Measurements from ENCODE around the gene FHOD3.

FHOD3 gene

DNA sequence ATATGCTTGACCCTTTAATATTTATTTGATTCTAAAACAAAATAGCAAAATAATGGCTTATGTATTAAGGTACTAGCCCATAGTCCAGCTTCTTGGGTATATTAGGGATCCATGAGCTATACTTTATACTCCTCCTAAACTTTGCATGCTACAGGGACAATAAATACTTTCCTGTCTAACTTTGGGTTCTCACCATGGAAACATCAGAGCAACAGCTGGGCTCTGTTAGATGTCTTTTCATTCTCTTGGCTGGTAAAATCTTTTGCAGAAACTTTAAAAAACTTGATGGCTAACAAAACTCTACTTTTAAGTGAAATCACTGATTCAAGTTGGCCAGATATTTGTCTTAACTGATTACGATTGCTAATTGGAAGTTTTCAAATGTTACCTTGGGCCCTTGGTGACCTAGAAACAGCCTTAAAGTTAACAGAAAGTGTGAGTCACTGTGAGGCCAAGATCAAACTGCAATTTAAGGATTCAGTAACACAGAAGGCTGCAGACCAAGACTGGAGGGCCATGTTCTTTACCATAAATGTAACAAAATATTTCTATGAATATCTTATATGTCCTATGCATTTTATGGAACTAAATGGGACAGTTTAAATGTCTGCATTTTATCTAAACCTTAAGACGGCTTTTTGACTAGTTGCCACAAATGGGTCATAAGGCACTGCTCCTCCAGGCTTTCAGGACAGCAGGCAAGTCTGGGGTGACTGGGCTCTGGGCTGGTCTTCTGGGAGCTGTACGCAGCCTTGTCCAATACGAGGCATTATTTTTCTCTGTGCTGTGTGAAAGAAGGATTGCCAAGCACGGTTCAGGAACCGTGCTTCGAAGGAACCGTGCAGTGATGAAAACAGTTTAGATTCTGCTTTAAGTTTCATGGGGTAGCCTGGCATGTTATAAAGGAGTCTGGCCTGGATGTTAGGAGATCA is 342.8 kb downstream of the FHOD3 start:
- no peak for DNase-seq

DNA sequence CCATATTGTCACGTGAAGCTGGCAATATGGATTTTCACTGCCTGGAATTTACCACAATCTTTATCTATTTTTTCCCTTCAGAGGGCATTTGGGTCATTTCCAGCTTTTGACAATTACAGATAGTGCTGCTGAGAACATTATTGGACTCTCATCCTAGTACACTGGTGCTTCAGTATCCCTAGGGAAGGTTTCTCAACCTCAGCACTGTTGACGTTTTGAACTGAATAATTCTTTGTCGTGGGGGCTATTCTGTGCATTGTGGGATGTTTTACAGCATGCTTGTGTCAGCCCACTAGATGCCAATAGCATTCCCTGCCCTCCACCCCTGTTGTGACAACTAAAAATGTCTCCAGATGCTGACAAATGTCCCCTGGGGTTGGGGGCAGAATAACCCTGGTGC is 345.5 kb downstream of the FHOD3 start:
- no peak for DNase-seq

DNA sequence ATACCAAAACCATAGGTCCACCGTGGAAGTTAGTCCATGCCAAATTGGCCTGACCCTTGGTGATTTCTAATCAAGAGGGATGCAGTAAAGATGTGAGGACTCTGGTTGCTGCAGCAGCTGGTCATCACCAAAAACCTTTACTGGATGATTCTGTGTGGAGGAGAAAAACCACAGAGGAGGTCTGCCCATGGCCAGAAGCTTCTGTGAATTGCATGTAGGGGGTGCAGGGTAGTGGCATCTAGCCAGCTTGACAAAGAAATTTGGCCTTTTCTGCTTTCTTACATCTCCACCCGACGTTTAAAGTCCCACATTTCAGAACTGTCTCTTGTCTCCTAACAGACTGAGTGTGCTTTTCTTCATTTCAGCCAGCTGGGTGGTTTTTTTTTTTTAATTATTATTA is 351.3 kb downstream of the FHOD3 start:
- no peak for DNase-seq

DNA sequence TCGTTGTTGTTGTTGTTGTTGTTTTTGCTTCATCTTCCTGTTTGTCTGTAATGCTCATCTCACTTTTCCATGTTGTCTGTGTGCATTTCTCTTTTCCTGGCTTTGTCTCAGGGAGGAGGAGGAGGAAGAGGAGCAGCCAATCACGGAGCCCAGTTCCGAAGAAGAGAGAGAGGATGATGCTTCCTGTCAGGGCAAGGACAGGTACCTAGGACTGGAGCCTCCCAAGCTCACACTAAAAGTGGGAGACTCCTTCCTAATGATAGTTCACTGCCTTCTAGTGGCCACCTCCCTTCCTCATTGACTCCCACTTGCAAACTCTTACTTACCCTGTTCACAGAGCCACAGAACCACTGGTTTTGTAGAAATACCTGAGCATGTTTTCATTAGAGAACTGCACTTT is 351.7 kb downstream of the FHOD3 start:
- no peak for DNase-seq

DNA sequence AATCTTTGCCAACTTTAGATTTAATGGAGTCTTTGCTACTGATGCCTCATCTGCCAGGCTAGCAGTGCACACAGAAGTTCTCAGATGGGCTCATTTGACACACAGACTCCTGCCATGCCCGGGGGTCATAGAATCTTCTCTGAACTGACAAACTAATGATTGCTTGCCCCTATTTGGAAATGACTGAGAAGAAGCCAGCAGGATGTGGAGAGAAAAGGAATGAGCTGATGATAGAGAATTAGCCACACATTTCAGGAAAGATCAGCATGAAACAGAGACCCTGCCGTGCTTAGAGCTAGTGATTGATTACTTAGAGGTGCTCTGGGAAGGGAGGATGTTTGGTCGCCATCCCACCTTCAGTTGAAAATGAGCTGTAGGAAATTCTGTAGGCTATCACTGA is 352.8 kb downstream of the FHOD3 start:
- DNase-seq, result no peak

DNA sequence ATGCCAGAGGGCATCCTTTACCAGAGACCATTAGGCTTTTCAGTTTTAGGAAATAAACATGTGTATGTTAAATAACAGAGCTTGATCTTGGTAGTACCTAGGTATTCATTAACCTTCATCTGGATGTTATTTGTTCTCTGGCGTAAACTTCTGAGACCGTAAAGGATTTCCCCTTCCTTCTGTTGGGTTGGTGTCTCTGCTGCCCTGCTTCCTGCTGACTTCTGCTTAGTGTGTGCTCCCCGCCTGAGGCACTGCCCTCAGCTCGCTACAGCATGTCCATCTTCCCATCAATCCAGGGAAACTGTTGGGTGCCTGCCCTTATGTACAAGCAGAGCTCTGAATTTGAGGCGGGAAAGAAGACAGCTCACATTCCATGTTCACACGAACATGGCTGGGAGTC is 353.4 kb downstream of the FHOD3 start:
- no peak for DNase-seq

DNA sequence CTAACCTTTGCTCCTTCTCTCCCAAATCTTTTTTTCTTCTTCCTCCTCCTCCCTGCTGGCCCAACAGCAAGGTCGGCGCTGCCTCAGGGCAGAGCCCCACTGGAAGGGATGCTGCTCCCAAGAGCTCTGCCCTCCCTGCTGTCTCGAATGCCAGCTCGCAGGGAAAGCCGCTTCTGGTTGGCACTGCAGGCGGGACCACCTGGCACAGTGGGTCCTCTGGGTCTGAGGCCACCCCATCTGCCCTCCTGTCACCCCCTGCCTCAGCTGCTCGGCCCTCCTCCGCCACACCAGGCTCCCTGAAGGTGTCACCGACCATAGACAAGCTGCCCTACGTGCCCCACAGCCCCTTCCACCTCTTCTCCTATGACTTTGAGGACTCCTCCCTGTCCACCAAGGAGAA is 355.0 kb downstream of the FHOD3 start:
- no peak for DNase-seq

DNA sequence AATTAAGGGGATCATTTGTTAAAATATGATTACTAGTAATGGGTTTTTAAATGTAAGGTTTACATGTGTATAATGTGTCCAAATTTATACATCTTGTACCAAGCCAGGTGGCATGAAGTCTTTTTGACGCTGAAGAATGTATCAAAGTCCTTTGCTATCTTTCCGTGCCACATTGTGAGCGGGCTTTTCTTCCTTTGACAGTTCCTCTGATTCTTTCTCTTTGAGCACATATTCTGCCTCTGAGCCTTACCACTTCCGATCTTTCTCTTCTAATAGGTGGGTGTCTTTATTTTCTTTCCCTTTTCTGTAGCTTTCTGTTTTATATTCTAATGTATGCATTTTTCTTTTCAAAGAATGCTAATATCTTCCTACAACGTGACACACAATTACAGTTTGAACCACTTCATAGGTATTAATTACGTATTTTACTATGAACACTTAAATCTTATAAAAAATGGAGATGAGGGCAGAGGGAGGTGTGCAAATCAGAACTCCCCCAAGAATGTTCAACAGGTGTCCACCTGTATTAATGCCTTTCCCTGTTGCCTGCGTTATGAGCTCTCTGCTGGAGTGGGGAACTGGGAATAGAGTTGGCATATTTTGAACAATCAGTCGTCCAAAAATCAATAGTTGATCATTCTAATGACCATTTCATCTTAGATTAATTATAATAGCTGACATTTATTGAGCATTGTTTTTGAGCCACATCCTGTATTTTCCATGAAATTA is 355.8 kb downstream of the FHOD3 start:
- DNase-seq, result no peak

DNA sequence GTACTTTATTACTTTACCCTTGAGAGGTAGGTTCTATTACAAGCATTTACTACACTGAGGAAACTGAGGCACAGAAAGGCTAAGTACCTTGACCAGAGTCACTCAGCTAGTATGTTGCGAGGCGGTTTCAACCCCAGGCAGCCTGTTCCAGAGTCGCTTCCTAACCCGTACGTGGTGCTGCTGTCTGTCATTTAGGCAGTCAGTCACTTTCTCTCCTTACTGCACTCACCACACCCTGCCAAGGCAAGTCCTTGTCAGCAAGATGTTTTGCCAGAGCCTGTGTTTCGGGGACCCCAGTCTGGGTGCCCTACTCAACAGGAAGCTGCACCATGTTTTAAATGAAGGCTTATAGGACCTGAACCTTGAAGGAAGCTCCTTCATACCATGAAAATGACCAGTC is 356.4 kb downstream of the FHOD3 start:
- no peak for DNase-seq

DNA sequence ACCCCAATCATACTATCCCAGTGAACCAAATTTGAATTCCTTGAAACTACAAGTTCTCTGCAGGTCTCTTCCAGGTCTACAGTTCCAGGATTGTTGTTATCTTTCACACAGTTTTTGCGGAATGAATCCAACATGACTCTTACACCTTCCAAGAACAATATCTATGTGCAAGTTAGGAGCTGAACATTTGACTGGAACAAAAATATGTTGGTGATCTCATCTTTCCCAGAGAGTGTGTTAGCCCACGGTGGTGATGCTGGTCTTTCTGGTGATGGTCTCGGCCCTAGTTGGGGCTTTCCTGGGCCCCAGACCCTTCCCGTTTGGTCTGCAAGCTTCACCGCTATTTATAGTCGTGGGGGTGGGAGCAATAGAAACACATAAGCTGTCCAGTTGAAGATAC is 357.6 kb downstream of the FHOD3 start:
- no peak for DNase-seq

DNA sequence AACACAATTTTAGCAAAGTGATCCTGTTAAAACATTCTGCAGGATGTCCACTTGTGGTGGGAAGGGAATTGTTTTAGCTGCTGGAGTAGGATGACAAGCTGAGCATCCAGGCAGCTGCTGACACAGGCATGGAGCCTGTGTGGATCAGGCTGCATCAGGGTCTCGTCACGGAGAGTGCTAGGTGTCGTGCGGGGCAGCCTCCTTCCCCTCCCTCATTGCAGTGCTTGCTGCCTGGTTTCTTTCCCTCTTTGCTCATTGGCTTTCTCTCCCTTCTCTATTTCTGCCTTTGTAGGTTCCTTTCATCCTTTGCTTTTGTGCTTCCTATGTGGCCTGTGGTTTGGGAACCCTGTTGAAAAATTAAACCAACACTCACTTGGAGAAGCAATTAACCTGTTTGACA is 358.4 kb downstream of the FHOD3 start:
- DNase-seq, result peak; percentile 26

DNA sequence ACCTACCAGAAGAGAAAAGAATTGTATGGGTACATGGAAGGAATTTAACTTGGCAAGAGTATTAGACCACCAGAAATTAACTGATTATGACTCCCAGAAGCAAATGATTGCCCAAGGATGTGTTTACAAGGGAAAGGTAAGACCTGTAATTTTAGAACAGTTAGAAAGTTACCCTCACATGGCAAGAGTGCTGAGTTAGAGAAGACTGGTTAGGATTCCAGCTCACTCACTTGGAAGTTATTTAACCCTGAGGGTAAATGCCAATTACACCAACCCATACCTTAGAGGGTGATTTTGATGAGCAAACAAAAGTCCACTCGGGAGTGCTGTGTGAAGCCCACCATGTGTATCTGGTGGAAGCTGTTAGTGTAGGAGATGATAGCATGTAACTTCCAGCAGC is 361.1 kb downstream of the FHOD3 start:
- no peak for DNase-seq

DNA sequence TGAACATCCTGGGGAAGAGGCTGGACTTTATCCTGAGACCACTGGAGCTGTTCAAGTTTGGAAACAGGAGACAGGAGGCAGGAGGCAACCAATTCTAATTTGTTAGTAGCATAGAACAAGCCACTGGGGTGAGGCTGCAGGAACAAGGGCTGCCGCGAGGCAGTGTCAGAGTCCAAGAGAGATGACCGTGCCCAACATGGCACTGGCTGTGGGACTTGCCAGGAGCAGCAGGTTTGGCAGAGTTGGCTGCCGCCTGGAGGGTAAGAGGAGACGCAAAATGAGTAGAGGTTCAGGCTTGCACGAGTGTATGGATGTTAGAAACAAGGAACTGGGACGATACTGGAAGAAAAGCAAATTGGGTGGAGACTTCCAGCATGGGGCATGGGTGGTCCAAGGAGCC is 362.8 kb downstream of the FHOD3 start:
- DNase-seq, result no peak

DNA sequence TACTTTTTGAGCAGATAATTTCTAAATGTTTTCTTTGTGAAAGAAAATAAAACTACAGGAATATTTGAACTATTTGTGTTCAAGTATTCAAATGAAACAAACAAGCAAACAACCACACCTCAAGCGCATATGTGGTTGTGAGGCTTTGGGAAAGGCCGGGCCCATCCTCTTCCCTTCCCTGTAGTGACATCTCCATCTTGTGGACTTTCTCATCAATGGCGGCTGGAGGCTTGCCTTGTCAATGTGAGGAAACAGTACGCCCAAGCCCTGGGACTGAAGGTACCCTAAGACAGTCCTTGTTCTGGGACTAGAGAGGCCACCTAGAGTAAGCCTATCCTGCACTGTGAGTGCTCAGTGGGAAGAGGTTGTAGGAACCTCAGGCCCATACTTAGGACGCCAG is 364.5 kb downstream of the FHOD3 start:
- DNase-seq, result no peak

DNA sequence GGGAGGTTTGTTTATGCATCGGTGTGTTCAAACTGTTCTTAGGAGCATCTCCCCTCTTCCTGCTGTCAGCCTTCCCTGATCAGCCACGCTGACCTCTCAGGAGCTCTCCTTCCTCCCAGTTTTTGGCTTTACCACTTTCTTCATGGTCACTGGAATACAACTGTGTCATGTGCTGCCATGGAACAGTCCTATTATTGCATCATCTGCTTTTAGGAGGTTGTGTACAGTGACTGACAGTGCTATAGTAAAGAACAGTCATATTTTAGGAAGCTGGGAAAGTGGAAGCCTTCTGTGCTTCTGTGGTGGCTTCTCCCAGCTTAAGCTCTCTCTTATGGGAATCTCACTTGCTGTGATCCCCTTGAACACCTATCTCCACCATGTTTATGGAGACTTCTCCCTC is 365.8 kb downstream of the FHOD3 start:
- no peak for DNase-seq

DNA sequence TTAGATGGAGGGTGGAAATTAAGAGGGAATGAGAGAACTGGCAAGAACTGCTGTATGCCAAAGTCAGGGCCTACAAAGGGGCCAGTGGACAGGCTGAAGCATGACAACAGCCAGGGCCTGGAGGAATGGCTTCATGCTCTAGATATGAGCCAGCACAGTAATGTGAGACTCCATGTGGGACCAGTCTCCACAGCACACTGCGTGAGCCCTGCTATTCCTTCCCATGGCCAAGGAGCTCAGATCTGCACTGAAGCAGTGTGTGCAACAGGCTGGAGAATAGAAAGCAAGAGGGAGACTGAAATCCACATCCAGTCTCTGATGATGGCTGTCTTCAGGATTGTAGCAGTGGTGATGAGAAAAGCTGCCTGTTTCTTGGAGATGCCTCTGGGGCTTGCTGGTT is 368.4 kb downstream of the FHOD3 start:
- no peak for DNase-seq

DNA sequence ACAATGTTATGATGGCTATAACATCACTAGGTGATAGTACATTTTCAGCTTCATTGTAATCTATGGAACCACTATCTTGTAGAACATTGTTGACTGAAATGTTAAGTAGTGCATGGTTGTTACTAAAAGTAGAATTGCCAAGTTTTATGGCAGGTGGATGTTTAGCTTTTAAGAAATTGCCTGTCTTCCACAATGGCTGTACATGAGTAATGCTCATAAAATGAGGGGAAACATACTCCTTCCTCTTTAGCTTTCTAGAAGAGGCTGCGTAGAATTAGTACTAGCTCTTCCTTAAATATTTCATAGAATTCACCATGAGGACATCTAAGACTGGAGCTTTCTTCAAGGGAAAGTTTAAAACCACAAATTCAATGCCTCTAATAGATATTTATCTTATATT is 370.3 kb downstream of the FHOD3 start:
- no peak for DNase-seq

DNA sequence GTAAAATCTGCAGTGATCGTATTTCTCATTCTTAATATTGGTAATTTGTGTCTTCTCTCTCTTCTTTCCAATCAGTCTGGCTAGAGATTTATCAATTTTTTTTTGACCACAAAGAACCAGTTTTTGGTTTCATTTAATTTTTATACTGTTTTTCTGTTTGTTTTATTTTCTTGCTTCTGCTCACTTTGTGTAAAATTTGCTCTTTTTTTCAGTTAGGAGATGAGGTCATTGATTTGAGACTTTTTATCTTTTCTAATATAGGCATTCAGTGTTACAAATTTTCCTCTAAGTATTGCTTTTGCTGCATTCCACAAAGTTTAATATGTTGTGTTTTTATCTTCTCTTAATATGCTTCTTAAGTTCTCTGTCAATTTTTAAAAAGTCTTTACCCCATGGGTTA is 370.8 kb downstream of the FHOD3 start:
- no peak for DNase-seq

DNA sequence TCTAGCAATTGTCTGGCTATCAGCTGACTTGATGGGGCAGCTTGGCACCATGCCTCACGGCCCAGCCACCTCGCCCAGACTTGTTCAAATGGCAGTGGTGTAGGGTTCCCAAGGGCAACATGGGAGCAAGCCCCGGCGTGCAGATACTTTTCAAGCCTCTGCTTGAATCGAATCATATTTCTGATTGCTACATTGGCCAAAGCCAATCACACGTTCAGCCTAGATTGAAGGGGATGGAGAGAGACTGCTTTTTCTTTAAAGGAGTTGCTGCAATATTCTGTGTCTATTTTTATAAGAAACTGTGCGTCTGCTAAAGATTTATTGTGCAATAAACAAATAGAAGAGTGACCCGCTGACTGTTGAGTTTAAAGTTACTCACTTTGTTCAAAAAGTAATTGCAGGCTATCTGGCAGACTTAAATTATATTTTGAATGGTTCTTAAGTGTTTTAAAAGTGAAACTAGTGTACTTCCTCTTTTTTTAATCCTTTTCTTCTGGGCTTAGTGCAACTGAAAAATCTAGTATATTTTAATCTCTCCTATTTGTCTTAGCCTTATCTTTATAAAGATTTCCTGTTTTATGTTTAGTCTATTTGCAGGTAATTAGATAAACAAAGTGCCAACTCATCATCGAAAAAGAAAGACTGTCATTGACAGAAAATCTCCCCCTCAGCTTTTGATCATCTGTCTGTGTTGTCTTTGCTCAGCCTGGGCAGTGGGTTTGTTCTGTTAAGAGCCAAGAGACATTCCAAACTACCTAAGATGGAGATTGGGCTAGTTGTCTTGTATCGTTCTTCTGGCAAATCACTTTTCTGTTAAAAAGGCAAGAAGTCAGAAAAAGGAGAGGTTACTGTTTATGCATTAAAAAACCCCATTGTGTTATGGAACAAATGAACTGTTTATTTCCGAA is 375.2 kb downstream of the FHOD3 start:
- peak; percentile 94 for DNase-seq

DNA sequence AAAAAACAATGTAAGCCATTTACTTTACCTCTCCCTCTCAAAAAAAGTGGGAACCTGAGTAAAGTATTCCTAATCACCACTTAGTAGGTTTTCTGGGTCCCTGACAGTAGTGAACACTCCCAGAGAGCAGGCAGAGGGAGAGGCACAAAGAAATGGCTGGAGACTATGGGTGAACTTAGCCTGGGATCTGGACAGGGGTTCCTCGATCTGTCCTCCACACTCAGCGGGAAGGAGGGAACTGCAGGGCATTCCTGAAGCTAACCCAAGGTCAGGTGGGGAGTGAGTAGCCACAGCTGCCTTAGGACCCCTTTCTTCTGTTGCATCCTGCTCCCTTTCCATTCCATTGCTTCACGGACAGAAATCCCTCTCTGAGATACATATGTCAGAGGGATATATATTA is 375.9 kb downstream of the FHOD3 start:
- no peak for DNase-seq

DNA sequence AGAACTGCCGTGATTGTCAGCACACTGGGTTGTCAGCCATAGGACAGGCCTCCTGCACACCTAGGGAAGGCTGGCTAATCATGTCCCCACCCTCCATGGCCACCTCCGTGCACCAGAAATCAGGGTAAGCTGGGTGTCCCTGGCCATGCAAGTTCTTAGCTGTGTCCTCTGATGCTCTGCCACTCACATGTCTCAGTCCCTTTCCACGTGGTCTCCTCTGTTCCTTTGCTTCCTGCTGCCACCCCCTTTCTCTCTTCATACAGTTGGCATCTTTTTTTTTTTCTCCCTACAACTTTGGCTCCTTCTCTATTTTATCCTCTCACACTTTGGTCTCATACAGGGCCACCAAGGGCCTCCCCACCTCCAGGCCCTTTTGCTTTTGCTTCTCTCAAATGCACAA is 377.6 kb downstream of the FHOD3 start:
- DNase-seq, result no peak

DNA sequence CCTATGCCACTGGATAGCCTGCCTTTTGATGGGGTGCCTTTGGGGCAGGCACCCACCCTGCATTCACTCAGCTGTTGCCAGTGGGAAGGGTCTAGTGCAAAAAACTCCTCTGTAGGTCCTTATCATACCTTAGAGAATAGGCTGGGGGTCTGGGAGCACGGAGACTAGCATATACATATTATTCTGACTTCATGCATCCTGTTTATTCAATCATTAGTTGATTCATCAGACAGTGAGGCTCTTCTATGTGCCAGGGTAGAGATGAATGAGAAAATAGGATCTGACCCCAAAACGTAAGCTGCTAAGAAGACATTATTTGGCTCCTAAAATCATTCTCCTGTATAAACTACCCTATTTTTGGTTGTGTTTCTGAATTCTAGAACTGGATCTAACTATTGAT is 378.0 kb downstream of the FHOD3 start:
- no peak for DNase-seq

DNA sequence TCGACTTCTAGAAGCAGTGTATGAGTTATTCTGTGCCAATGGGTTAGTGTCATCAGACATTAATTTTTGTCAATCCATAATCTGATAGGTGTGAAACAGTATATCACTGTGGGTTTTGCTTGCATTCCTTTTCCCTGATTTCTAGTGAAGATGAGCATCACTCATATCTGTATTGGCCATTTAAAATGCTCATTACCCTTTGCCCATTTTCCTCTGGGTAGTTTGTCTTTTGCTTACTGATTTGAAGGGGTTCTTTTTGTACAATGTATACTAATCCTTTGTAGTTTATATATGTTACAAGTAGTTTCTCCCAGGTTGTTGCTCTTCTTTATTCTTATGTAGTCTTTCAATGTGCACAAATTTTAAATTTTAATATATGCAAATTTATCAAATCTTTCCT is 379.1 kb downstream of the FHOD3 start:
- no peak for DNase-seq

Data from DMS79 (cell line).